ENCODE results near the gene TRIO.

TRIO gene

GRCh38 chr5:14460844-14461398, 317.8 kb downstream of the TRIO start:
- no peaks in the 10 kb centered on the region for H3K9me3 ChIP-seq (ENCODE audit: insufficient read depth, low read length)
- H3K9ac ChIP-seq (ENCODE audit: low read length) = no peak overlapping the region
- no peak overlapping the region for H2AFZ ChIP-seq (ENCODE audit: low read depth, low read length, severe bottlenecking)
- no peaks in the 10 kb centered on the region for H4K20me1 ChIP-seq (ENCODE audit: low read depth, low read length)
- no peak overlapping the region for H3K4me2 ChIP-seq (ENCODE audit: low read depth, low read length, poor library complexity, severe bottlenecking)
- no peaks in the 10 kb centered on the region for H3K9me2 ChIP-seq (replicated peaks; ENCODE audit: insufficient read depth, low read length)
- no peaks in the 10 kb centered on the region for H3F3A ChIP-seq (ENCODE audit: insufficient read depth)
- H3K27ac ChIP-seq (ENCODE audit: low read depth, low read length) = no peak overlapping the region
- H3K79me2 ChIP-seq (ENCODE audit: insufficient read depth, low read length) = no peaks in the 10 kb centered on the region
- H3K36me3 ChIP-seq (ENCODE audit: low read length) = no peaks in the 10 kb centered on the region
- no peaks in the 10 kb centered on the region for H3K27me3 ChIP-seq (ENCODE audit: low read length)
- H3K4me3 ChIP-seq (ENCODE audit: insufficient read depth, low read length, poor library complexity, severe bottlenecking) = no peak overlapping the region
- TF ChIP-seq EZH2phosphoT487 (conservative IDR thresholded peaks at IDR 0.05; ENCODE audit: low read length) (no peak), CTCF (IDR thresholded peaks at IDR 0.05; ENCODE audit: insufficient read depth, low read length, poor library complexity, severe bottlenecking) (no peak)

- no peaks in the 10 kb centered on the region for H3K9me2 ChIP-seq (replicated peaks; ENCODE audit: insufficient read depth, low read length)
- no peak overlapping the region for H3K27ac ChIP-seq (ENCODE audit: low read depth, low read length)
- H3K9me3 ChIP-seq (ENCODE audit: insufficient read depth, low read length) = no peaks in the 10 kb centered on the region
- no peaks in the 10 kb centered on the region for H3F3A ChIP-seq (ENCODE audit: insufficient read depth)
- no peak overlapping the region for H3K9ac ChIP-seq (ENCODE audit: low read length)
- TF ChIP-seq CTCF (IDR thresholded peaks at IDR 0.05; ENCODE audit: insufficient read depth, low read length, poor library complexity, severe bottlenecking) (no peak), EZH2phosphoT487 (conservative IDR thresholded peaks at IDR 0.05; ENCODE audit: low read length) (no peak)
- H3K36me3 ChIP-seq (ENCODE audit: low read length) = no peaks in the 10 kb centered on the region
- no peaks in the 10 kb centered on the region for H3K27me3 ChIP-seq (ENCODE audit: low read length)
- H3K4me3 ChIP-seq (ENCODE audit: insufficient read depth, low read length, poor library complexity, severe bottlenecking) = no peak overlapping the region
- no peaks in the 10 kb centered on the region for H3K79me2 ChIP-seq (ENCODE audit: insufficient read depth, low read length)
- no peak overlapping the region for H2AFZ ChIP-seq (ENCODE audit: low read depth, low read length, severe bottlenecking)
- H3K4me2 ChIP-seq (ENCODE audit: low read depth, low read length, poor library complexity, severe bottlenecking) = no peak overlapping the region
- H4K20me1 ChIP-seq (ENCODE audit: low read depth, low read length) = no peaks in the 10 kb centered on the region
Measured at GRCh38 chr5:14462681-14463080, 319.5 kb downstream of the TRIO start.

GRCh38 chr5:14463629-14464028, 320.5 kb downstream of the TRIO start:
- H4K20me1 ChIP-seq (ENCODE audit: low read depth, low read length) = no peaks in the 10 kb centered on the region
- no peaks in the 10 kb centered on the region for H3K79me2 ChIP-seq (ENCODE audit: insufficient read depth, low read length)
- no peak overlapping the region for H2AFZ ChIP-seq (ENCODE audit: low read depth, low read length, severe bottlenecking)
- H3K4me2 ChIP-seq (ENCODE audit: low read depth, low read length, poor library complexity, severe bottlenecking) = no peak overlapping the region
- no peaks in the 10 kb centered on the region for H3K27me3 ChIP-seq (ENCODE audit: low read length)
- H3K4me3 ChIP-seq (ENCODE audit: insufficient read depth, low read length, poor library complexity, severe bottlenecking) = no peak overlapping the region
- H3K9me3 ChIP-seq (ENCODE audit: insufficient read depth, low read length) = no peaks in the 10 kb centered on the region
- TF ChIP-seq EZH2phosphoT487 (conservative IDR thresholded peaks at IDR 0.05; ENCODE audit: low read length) = no peak
- TF ChIP-seq CTCF (IDR thresholded peaks at IDR 0.05; ENCODE audit: insufficient read depth, low read length, poor library complexity, severe bottlenecking) = no peak
- no peak overlapping the region for H3K27ac ChIP-seq (ENCODE audit: low read depth, low read length)
- H3F3A ChIP-seq (ENCODE audit: insufficient read depth) = no peaks in the 10 kb centered on the region
- H3K9me2 ChIP-seq (replicated peaks; ENCODE audit: insufficient read depth, low read length) = no peaks in the 10 kb centered on the region
- no peaks in the 10 kb centered on the region for H3K36me3 ChIP-seq (ENCODE audit: low read length)
- H3K9ac ChIP-seq (ENCODE audit: low read length) = no peak overlapping the region
